Cardiac septum (tissue), 1 donor: ENCODE measurements around the gene KCTD11. TPM values are rescaled to one million over a fixed set of nuclear protein-coding genes. Genes with fewer than 3 reads are reported as not detected.
"Not testable (repeated sequence)": the region's sequence is repeated elsewhere in the genome, so short reads cannot be mapped to it uniquely, and the experiment has no call there.

Experiments
- DNase-seq: peaks from one replicate; pipeline ENCODE4 v3.0.0-alpha.2; 2020; ENCODE audit warnings: low spot score
- intact Hi-C: fragments of 100-400 bp; cut with DNase I; formaldehyde crosslinking; loops from one replicate; pipeline ENCODE4 v1.14.0; 2022
- total RNA-seq: library from RNA; stranded (reverse); fragmentation: NEBNext Ultra II Directional; extraction: Animal tissue kit (Norgen Biotek cat#: 25700); gene quantifications from one replicate; pipeline ENCODE4 v1.2.1, GENCODE V29; 2021
- donor health status: DM: no; HTN: no; CAD: no.

Gene KCTD11
- total RNA-seq, 1 donor from 2014 or later: 9.6 TPM

DNA sequence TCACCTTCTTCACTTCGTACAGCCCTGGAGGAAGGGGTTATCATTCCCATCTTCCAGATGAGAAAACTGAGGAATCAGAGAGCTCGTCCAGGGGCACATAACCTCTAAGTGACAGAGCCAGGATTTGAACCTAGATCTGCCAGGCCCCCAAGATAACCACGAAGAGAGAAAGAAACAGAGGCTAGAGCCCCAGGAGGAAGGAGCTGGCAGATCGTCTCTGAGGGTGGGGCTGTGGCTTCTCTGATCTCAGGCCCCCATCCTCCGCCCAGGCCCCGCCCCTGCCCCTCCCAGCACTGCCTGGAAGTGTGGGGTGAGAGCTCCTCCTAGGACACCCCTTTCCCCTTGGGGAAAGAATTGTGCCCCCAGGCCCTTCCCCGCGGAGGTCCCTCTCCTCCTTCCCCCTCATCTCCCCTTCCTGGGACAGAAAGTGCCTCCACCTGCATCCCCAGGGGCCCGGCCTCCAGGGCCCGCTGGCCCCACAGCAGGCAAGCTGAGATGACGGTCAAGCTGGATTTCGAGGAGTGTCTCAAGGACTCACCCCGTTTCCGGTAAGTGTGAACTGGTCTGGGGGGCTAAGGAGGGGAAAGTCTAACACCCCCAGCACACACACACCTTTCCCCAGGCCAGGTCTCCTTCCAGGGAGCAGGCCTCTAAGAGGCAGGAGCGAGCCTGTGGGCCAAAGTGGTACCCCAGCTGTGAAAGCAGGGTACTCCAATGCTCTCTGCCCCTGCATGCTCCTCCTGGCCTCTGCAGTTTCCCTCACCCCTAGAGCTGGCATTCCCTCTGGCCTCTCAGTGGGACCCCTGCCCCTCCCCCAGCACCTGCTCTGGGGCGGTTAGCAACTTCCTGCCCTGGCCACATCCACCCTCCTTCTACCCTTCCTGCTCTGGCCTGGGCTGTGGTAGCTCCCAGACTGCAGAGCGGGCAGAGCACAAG is 15.5 kb upstream of the KCTD11 start, which contains the start of gene ACAP1:
ACAP1 (plus strand) TSS at position 290 of the 936 bp plus-strand sequence; CDS start at position 496, 206 bp downstream.
- intact Hi-C loops: no loop called here
- DNase-seq: peak; percentile 87

DNA sequence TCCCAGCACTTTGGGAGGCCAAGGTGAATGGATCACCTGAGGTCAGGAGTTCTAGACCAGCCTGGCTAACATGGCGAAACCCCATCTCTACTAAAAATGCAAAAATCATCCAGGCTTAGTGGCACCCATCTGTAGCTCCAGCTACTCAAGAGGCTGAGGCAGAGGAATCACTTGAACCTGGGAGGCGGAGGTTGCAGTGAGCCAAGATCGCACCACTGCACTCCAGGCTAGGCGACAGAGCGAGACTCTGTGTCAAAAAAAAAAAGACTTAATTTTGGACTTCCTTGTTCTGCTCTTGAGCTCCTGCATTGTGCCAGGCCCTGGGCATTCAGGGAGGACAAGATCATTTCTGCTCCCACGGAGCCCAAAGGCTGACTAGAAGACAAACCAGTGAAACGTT is 14.4 kb upstream of the KCTD11 start:
- intact Hi-C loops, DNase-seq: not testable (repeated sequence)

DNA sequence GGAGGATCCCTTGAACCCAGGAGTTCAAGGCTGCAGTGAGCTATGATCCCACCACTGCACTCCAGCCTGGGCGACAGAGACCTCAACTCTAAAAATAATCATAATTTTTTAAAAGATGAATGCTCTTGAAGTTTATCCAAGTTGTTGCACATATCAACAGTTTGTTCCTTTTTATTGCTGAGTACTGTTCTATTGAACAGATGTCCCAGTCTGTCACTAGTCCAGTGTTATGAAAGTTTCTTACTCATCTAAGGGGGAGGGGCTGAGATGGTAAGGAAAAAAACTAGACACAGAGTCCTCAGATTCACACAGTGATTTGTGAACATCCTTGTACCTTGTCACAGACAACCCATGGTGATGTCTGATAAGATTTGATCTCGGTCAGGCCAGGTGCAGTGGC is 11.8 kb upstream of the KCTD11 start:
- DNase-seq: no peak
- intact Hi-C loops: no loop called here

DNA sequence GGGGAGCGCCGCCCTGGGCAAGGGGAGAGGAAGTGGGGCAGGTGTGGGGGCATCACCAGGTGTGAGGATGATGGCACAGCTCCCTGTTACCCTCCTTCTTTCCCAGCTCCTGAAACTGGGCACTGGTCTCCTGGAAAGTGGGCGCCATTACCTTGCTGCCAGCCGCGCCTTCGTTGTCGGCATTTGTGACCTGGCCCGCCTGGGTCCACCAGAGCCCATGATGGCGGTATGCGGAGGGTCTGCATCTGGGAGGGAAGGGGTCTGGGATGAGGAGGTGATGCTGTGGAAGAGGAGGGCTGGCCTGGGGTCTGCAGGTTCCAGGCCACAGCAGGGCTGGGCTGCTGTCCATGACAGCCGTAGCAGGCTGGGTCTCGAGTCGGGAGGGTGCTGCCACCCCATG is 10.1 kb upstream of the KCTD11 start:
- DNase-seq: no peak
- intact Hi-C loops: no loop called here

DNA sequence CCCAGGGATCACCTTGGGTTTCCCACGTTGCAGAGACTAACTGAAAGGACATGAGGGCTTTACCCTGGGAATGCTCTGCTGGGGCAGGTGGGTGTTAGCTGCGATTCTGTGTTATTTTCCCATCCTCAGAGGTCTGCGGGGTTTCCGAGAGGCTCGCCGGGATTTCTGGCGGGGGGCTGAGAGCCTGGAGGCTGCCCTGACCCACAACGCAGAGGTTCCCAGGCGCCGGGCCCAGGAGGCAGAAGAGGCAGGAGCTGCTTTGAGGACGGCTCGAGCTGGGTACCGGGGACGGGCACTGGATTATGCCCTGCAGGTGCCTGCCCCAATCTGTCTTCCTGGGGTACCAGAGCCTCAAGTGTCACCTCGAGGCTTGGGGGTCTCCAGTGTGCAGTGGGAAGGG is 8.7 kb upstream of the KCTD11 start:
- intact Hi-C loops: no loop called here
- no peak for DNase-seq

DNA sequence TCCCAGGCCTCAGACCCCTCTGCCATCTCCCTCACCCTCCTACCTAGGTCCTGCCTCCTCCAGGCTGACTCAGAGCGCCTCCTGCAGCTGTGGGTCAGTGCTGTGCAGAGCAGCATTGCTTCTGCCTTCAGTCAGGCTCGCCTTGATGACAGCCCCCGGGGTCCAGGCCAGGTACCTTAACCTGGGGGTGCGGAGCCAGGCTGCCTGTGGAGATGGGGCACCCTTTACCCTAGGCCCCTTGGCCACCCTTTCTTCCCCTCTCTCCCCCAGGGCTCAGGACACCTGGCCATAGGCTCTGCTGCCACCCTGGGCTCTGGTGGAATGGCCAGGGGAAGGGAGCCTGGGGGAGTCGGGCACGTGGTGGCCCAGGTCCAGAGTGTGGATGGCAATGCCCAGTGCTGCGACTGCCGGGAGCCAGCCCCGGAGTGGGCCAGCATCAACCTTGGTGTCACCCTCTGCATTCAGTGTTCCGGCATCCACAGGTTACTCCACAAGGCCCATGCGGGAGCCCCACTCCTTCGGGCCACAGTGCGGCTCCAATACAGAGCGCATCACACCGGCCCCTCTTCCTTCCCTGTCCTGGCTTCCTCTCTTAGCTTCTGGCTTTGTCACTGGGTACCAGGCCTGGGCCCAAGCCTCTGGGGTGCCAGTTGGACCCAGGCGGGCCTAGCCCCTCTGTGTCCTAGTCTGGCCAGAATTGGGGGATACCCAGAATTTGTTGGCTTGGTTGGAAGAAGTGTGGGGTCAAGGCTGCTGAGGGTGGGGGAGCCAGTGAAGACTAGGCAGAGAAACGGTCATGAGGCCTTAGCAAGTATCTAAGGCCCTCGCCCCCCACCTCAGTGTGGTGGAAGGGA is 5.0 kb upstream of the KCTD11 start:
- intact Hi-C loops: loop anchor here (2.0 to 5.0 kb wide), 2 partner anchors 16 to 40 kb away; partner anchors contain the start of gene EIF5A

DNA sequence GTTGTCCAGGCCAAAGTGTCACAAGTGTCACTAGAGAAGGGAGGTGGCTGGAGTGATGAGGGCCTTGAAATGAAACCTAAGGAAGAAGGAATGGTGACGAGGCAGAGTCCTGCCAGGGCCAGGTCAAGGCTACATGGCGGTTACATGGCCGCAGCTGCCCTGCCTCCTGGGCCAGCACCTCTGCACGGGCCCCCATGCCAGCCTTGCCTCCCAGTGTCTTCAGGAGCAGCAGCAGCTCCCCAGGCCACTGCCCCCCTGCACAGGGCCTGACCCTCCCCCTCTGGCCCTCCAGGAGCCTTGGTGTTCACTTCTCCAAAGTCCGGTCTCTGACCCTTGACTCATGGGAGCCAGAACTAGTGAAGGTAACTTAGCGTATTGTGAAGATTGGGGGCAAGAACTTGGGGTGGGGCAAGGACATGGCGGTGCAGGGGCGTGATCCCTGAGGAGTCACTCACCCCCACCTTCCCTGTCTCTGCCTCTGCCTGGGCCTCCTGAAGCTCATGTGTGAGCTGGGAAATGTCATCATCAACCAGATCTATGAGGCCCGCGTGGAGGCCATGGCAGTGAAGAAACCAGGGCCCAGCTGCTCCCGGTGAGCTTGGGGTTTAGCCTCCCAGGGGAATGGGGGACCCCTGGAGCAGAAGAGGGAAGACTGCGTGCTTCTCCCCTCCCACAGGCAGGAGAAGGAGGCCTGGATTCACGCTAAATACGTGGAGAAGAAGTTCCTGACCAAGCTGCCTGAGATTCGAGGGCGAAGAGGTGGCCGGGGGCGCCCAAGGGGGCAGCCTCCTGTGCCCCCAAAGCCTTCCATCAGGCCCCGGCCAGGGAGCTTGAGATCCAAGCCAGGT is 4.1 kb upstream of the KCTD11 start:
- intact Hi-C loops: loop anchor here (2.0 to 5.0 kb wide), 2 partner anchors 17 to 41 kb away; partner anchors contain the start of gene EIF5A
- DNase-seq: no peak

More for the DNA sequence above, 5.0 kb upstream of the KCTD11 start:
- no peak for DNase-seq

DNA sequence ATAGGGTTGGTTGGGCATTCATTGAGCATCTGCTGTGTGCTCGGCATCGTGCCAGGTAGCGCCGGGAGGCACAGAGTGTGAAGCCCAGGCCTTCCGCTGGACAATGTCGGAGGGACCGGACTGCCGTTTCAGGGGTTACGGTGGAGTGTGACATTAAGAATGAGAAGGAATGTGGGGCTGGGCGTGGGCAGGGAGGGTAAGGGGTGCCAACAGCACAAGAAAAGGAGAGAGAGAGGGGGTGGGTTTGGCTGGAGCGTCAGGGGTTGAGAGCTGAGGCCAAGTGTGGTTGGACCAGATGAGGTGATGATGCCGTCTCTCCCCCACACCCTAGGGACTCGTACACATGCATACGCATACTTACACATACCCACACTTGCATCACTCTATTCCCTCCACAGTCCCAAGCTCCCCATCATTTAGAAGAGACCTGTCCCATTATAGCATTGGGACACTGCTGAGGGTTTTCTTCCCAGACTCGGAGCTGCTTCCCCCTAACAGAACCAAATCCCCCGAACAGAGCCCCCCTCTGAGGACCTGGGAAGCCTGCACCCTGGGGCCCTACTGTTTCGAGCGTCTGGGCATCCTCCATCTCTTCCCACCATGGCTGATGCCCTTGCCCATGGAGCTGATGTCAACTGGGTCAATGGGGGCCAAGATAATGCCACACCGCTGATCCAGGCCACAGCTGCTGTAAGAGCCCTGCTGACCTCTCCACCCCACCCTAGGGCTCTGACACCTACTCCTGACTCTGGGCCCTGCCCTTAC is 3.3 kb upstream of the KCTD11 start:
- intact Hi-C loops: loop anchor here (5.0 kb wide), 1 partner anchor 41 kb away; the partner anchor contains the start of gene EIF5A
- DNase-seq: no peak

DNA sequence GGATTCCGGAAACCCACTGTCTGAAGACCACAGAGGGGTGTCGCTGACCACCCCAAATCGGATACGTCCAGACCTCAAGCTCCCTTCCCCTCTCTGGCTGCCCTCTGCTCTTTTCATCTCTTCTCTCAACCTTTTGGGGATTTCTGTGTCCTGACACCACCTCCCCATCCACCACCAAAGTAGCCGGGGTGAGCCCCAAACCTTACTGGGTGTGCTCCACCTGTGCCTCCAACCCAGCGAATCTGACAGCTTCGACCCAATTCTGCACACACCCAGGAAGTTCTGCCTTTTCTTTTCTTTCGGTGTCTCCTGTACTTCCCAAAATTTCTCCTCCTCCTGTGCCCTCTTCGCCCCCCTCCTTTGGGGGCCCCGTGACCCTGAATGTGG is 534 bp downstream of the KCTD11 start:
- intact Hi-C loops: loop anchor here (2.0 kb wide), 1 partner anchor 72 kb away; the partner anchor contains the start of gene SLC2A4
- no peak for DNase-seq

DNA sequence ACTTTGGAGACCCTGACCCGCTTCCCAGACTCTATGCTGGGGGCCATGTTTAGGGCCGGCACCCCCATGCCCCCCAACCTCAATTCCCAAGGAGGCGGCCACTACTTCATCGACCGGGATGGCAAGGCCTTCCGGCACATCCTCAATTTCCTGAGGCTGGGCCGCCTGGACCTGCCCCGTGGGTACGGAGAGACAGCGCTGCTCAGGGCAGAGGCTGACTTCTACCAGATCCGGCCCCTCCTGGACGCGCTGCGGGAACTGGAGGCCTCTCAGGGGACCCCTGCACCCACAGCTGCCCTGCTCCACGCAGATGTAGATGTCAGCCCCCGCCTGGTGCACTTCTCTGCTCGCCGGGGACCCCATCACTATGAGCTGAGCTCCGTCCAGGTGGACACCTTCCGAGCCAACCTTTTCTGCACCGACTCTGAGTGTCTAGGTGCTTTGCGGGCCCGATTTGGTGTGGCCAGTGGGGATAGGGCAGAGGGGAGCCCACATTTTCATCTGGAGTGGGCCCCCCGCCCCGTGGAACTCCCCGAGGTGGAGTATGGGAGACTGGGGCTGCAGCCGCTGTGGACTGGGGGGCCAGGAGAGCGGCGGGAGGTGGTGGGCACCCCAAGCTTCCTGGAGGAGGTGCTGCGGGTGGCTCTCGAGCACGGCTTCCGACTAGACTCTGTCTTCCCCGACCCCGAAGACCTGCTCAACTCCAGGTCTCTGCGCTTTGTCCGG is 1.1 kb downstream of the KCTD11 start:
- intact Hi-C loops: loop anchor here (2.0 kb wide), 1 partner anchor 72 kb away; the partner anchor contains the start of gene SLC2A4
- DNase-seq: no peak

DNA sequence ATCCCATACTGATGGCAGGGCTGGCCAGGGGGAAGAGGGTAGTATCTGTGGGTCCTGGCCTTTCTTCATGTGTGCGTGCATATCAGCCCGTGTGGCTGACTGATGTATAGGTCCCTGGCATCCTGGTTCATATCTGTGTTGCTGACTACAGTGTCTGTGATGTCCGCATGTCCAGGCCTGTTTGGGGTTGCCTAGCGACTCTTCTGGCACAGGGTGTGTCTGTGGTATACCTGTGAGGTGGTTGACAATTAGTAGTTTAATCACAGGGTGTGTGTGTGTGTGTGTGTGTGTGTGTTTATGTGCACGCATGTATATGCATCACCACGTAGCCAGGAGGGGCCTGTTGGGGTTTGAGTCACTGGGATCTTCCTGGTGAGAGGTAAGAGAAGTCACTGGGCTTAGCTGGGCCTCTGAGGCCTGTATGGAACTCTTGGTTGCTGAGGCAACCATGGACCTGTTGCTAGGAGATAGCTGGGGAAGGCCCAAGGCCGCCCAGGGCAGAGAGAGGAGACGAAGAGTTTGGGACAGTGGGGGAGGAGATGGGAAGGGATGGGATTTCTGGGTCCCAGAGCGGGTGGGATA is 2.4 kb downstream of the KCTD11 start:
- no peak for DNase-seq
- intact Hi-C loops: loop anchor here (2.0 kb wide), 1 partner anchor 82 kb away; no protein-coding TSS in a partner anchor

DNA sequence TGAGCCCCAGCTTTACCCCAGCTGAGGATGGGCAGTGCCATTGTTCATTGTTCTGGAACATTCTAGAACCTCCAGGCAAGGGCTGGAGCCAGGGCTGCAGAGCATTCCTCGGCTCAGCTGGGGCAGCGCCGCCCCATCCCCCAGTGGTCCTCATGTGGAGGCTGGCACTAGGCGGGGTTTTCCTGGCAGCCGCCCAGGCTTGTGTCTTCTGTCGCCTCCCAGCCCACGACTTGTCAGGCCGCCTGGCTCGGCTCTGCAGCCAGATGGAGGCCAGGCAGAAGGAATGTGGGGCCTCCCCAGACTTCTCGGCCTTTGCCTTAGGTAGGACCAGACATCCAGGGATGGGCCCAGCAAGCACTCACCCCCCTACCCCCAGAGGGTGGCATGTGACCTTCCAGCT is 3.1 kb downstream of the KCTD11 start, which contains the start of gene TMEM95:
TMEM95 (plus strand) TSS at position 104 of the 400 bp plus-strand sequence; CDS start at position 153, 49 bp downstream.
- DNase-seq: peak; percentile 85
- intact Hi-C loops: loop anchor here (2.0 to 5.0 kb wide), 2 partner anchors 82 to 207 kb away; partner anchors contain the start of gene SENP3

DNA sequence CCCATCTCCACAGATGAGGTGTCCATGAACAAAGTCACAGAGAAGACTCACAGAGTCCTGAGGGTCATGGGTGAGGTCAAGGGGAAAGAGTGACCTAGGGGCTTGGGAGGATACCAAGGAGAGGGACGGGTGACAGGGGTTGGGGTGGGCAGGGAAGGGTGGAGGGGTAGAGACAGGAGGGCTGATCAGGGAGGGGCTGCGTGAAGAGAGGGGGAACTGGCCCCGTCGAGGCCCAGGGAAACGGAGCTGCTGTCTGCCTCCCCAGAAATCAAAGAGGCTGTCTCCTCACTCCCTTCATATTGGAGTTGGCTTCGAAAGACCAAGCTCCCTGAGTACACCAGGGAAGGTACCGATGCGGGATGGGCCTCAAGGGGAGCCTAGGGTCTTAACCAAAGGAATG is 3.6 kb downstream of the KCTD11 start:
- intact Hi-C loops: loop anchor here (2.0 to 5.0 kb wide), 2 partner anchors 81 to 207 kb away; partner anchors contain the start of gene SENP3
- DNase-seq: no peak

DNA sequence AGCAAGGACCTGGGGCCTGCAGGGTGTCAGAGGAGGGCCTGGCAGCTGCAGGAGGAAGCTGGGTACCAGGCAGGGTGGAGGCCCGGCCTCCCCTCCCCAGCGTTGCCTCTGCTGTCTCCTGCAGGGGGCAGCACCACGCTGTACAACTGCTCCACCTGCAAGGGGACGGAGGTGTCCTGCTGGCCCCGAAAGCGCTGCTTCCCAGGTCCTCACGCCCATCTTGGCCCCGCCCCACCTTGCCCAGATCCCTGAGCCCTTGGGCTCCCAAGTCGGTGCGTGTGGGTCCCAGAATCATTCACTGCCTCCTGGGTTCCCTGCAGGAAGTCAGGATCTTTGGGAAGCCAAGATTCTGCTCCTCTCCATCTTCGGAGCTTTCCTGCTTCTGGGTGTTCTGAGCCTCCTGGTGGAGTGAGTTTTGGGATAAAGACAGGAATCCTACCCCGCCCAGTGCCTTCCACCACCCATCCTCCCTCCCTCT is 4.1 kb downstream of the KCTD11 start:
- DNase-seq: peak; percentile 90
- intact Hi-C loops: loop anchor here (5.0 kb wide), 1 partner anchor 206 kb away; the partner anchor contains the start of gene SENP3

DNA sequence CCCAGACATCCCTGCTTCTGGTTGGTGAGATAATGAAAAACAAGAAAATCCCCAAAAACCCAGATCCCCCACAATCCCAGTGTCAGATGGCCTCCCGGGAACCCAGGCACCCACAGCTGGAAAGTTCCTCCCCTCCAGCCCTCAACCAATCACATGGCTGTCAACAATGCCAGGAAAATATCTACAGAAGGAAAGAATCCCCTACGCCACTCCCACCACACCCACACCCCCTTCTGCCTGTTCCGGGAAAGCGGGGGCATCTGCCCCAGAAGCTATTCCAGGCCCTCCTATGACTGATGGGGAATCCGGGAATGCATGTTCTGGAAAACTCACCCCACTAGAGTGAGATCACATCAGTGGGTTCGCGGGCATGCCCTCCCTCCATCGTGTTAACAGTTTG is 4.8 kb downstream of the KCTD11 start:
- intact Hi-C loops: loop anchor here (5.0 kb wide), 1 partner anchor 206 kb away; the partner anchor contains the start of gene SENP3
- no peak for DNase-seq

DNA sequence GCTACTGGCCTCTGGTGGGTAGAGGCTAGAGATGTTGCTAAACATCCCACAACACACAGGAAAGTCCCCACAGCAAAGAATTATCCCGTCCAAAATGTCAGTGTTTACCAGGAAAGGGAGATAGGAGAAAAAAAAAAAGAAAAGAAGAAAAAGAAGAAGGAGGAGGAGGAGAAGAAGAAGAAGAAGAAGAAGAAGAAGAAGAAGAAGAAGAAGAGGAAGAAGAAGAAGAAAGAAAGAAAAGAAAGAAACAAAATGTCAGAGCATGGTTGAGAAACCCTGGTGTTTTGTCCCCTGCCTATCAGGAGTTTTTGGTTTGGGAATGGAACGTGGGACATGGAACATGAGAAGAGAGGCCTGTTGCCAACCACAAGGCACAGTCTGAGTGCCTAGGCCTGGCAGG is 5.4 kb downstream of the KCTD11 start:
- intact Hi-C loops: loop anchor here (5.0 kb wide), 1 partner anchor 205 kb away; the partner anchor contains the start of gene SENP3

DNA sequence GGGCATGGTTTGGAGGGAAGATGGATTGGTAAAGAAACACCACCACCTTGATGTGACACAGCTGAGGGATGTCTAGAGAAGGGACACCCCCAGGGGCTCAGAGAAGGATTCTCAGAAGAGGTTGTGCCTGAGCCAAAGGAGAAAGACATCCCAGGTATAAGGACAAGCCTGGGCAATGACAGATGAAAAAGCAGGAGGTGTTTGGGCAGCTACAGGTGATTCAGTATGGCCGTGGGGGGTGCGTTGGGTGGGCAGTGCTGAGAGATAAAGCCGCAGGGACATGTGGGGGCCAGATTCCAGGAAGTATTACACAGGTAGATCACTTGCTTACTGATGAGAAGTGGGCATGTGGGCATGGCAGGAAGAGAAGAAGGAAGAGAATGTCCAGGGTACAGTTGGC is 9.9 kb downstream of the KCTD11 start:
- no peak for DNase-seq

More for the DNA sequence above, 5.4 kb downstream of the KCTD11 start:
- DNase-seq: no peak

More for the DNA sequence above, 9.9 kb downstream of the KCTD11 start:
- intact Hi-C loops: no loop called here
